Right lobe of liver (tissue), 4 donors: ENCODE results near the gene EPB41L4A.

Experiments used
- POLR2A ChIP-seq: fragments of 450-650 bp; IDR thresholded peaks from one replicate; pipeline ENCODE4 v1.6.1; 2017; ENCODE audit warnings: antibody characterized with exemption, mild to moderate bottlenecking
- TF ChIP-seq, protein P1 (sequence below), 4 donors: fragments of 200-600 bp in 3 of 4; fragments of 450-650 bp in 1 of 4; IDR thresholded peaks; one replicate each; pipeline versions ENCODE4 v1.5.1 to v1.8.0; 2016 to 2022; ENCODE audit warnings: antibody characterized with exemption in 4 of 4, mild to moderate bottlenecking in 2 of 4
- donor health status: DM: no; HTN: no; CAD: no.
- donor health status: DM: no; HTN: no; CAD: no.
- donor health status: DM: no; HTN: yes; CAD: no.

GRCh38 chr5:112396430-112396829 lies 22.6 kb downstream of the EPB41L4A start:
- TF ChIP-seq POLR2A: no peak
- TF ChIP-seq, protein P1, sequence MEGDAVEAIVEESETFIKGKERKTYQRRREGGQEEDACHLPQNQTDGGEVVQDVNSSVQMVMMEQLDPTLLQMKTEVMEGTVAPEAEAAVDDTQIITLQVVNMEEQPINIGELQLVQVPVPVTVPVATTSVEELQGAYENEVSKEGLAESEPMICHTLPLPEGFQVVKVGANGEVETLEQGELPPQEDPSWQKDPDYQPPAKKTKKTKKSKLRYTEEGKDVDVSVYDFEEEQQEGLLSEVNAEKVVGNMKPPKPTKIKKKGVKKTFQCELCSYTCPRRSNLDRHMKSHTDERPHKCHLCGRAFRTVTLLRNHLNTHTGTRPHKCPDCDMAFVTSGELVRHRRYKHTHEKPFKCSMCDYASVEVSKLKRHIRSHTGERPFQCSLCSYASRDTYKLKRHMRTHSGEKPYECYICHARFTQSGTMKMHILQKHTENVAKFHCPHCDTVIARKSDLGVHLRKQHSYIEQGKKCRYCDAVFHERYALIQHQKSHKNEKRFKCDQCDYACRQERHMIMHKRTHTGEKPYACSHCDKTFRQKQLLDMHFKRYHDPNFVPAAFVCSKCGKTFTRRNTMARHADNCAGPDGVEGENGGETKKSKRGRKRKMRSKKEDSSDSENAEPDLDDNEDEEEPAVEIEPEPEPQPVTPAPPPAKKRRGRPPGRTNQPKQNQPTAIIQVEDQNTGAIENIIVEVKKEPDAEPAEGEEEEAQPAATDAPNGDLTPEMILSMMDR (IDR thresholded peaks at IDR 0.05): no peak
